HL-60 (cell line): ENCODE data around the gene PHLPP2.

Experiments used
- DNase-seq, 2 experiments: peaks; one replicate each; pipeline ENCODE4 v3.0.0-alpha.2; 2010 to 2020; ENCODE audit warnings: low read depth in 1 of 2, low spot score in 1 of 2
- H3K27ac ChIP-seq: fragments of 250-450 bp; sonication (Bioruptor Pico); replicated peaks from 2 replicates; pipeline ENCODE4 v1.5.1; 2020; ENCODE audit warnings: mild to moderate bottlenecking, moderate library complexity
- H3K27me3 ChIP-seq: fragments of 250-450 bp; sonication (Bioruptor Pico); 2 replicates; pipeline ENCODE4 v1.5.1; 2021; ENCODE audit warnings: mild to moderate bottlenecking, moderate library complexity; ENCODE audit not compliant: insufficient read depth, poor library complexity, severe bottlenecking
- H3K4me3 ChIP-seq: replicated peaks from 2 replicates; pipeline ENCODE4 v1.5.1; 2011; ENCODE audit warnings: mild to moderate bottlenecking, control low read depth, low read length; ENCODE audit not compliant: insufficient read depth
- GABPA ChIP-seq: IDR thresholded peaks from 2 replicates; pipeline ENCODE4 v1.6.1; 2012; ENCODE audit warnings: low read depth
- POLR2AphosphoS5 ChIP-seq: IDR thresholded peaks from 2 replicates; pipeline ENCODE4 v1.6.1; 2012; ENCODE audit warnings: low read depth
- SPI1 ChIP-seq: IDR thresholded peaks from 2 replicates; pipeline ENCODE4 v1.6.1; 2012; ENCODE audit warnings: low read depth, mild to moderate bottlenecking, borderline replicate concordance
- long read RNA-seq: library from polyadenylated mRNA; unstranded; transcript quantifications from one replicate; pipeline ENCODE4 v2.0.0, GENCODE V29; 2020
- TF ChIP-seq, protein P1 (sequence below): IDR thresholded peaks from 2 replicates; pipeline ENCODE4 v1.6.1; 2012; ENCODE audit warnings: low read depth; ENCODE audit not compliant: insufficient replicate concordance
- TF ChIP-seq, protein P2 (sequence below): IDR thresholded peaks from one replicate; pipeline ENCODE4 v1.5.1; 2011; ENCODE audit warnings: low read length, control low read depth, inconsistent platforms; ENCODE audit not compliant: insufficient read depth

Gene PHLPP2
- long read RNA-seq, partial matches to known transcripts: 0 of 1 reads
- long read RNA-seq, other reads (novel, unspliced or antisense): 1 of 1 reads

DNA sequence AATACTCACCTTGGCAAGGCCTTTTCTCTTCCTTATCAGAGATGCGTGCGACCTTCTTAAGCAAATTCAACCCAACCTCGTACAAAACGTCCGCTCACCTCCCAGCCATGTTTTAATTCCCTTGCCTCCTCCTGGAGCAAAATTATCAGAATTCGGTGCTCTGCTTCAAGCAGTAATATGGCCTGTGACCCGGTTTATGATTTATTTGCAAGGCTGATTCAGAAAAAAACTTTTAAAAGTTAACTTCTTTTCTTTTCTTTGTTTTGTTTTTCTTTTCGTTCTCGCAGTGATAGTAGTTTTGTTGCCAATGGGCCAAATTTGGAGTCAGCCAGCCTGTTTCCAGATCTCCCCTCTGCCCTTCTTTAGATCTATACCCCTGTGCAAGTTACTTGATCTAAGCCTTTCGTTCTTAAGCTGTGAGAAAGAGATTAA, at the start of gene PHLPP2:
Gene PHLPP2, minus strand, starts transcription at position 382 of the 432 bp plus-strand sequence. CDS start 9,906 bp downstream, outside the sequence.
- DNase-seq: no peak
- peak within 1 kb of the TSS; percentile 81 for H3K4me3 ChIP-seq
- H3K27me3 ChIP-seq: peaks cover 6% of the 10 kb centered on the region
- H3K27ac ChIP-seq: no peak within 1 kb of the TSS
- TF ChIP-seq, protein P1, sequence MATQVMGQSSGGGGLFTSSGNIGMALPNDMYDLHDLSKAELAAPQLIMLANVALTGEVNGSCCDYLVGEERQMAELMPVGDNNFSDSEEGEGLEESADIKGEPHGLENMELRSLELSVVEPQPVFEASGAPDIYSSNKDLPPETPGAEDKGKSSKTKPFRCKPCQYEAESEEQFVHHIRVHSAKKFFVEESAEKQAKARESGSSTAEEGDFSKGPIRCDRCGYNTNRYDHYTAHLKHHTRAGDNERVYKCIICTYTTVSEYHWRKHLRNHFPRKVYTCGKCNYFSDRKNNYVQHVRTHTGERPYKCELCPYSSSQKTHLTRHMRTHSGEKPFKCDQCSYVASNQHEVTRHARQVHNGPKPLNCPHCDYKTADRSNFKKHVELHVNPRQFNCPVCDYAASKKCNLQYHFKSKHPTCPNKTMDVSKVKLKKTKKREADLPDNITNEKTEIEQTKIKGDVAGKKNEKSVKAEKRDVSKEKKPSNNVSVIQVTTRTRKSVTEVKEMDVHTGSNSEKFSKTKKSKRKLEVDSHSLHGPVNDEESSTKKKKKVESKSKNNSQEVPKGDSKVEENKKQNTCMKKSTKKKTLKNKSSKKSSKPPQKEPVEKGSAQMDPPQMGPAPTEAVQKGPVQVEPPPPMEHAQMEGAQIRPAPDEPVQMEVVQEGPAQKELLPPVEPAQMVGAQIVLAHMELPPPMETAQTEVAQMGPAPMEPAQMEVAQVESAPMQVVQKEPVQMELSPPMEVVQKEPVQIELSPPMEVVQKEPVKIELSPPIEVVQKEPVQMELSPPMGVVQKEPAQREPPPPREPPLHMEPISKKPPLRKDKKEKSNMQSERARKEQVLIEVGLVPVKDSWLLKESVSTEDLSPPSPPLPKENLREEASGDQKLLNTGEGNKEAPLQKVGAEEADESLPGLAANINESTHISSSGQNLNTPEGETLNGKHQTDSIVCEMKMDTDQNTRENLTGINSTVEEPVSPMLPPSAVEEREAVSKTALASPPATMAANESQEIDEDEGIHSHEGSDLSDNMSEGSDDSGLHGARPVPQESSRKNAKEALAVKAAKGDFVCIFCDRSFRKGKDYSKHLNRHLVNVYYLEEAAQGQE: no peak
- TF ChIP-seq GABPA: no peak
- TF ChIP-seq, protein P2, sequence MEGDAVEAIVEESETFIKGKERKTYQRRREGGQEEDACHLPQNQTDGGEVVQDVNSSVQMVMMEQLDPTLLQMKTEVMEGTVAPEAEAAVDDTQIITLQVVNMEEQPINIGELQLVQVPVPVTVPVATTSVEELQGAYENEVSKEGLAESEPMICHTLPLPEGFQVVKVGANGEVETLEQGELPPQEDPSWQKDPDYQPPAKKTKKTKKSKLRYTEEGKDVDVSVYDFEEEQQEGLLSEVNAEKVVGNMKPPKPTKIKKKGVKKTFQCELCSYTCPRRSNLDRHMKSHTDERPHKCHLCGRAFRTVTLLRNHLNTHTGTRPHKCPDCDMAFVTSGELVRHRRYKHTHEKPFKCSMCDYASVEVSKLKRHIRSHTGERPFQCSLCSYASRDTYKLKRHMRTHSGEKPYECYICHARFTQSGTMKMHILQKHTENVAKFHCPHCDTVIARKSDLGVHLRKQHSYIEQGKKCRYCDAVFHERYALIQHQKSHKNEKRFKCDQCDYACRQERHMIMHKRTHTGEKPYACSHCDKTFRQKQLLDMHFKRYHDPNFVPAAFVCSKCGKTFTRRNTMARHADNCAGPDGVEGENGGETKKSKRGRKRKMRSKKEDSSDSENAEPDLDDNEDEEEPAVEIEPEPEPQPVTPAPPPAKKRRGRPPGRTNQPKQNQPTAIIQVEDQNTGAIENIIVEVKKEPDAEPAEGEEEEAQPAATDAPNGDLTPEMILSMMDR: no peak
- TF ChIP-seq SPI1: no peak
- no peak for TF ChIP-seq POLR2AphosphoS5

GRCh38 chr16:71771571-71771970, 47.1 kb upstream of the PHLPP2 start:
- H3K4me3 ChIP-seq: no peak overlapping the region
- H3K27ac ChIP-seq: no peak overlapping the region
- DNase-seq: no peak
- H3K27me3 ChIP-seq: no peaks in the 10 kb centered on the region
- TF ChIP-seq, protein P1: no peak
- TF ChIP-seq, protein P2: no peak
- TF ChIP-seq POLR2AphosphoS5: no peak
- TF ChIP-seq GABPA: no peak
- TF ChIP-seq SPI1: no peak

DNA sequence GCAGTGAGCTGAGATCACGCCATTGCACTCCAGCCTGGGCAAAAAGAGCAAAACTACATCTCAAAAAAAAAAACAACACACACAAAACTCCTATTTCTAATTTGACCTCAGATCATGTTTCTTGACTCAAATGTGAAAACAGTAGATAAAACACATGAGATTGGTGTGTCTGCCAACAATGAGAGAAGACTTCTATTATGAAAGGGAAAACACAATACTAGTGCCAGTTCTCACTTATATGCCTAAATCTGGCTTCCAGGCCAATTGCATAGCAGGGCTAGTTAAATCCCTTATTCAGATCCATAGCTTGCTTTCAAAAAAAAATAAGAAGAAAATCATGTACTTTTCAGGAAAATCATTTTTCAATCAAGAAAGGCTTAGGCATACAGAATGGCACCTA, 44.7 kb upstream of the PHLPP2 start:
- Histone ChIP-seq H3K27me3 (no peaks in the 10 kb centered on the region), H3K27ac (no peak overlapping the region), H3K4me3 (no peak overlapping the region)
- TF ChIP-seq, protein P2: no peak
- no peak for DNase-seq
